ENCODE results near the gene TMEM51. TPM values are rescaled to one million over a fixed set of nuclear protein-coding genes. Genes with fewer than 3 reads are reported as not detected.

TMEM51 gene
- total and polyA plus RNA-seq, 2 of the 4 experiments (the other 2 are of a cell fraction) = 2.7 to 10.2 TPM

DNA sequence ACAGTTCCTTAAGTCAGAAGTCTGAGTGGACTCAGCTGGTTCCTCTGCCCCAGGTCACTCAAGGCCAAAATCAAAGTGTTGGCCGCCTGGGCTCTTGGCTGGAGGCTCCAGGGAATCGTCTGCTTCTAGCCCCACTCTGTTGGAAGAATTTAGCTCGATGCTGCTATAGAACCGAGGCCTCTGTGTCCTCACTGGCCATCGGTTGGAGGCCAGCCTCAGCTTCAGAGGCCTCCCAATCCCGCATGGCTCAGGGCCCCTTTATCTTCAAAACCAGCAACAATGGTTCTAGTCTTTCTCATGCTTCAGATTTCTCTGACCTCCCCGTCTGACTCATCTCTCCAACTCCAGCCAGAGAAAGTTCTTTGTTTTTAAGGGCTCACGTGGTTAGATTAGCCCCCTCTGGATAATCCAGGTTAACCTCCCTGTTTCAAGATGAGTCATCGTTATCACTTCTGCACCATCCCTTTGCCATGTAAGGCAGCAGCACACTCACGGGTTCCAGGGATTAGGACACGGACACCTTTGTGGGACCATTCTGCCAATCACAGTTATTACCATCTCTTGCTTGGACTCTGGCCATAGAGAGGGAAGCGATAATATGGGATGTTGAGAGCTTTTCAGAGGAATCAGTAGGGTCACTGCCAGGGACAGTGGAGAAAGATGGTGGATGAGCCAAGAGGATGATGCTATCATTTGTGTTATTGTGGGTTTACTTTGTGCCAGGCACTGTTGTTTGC, 107.0 kb downstream of the TMEM51 start (continued):
- no peak for TF ChIP-seq RFX5 (IDR thresholded peaks at IDR 0.05; ENCODE audit: low read depth, low read length)

DNA sequence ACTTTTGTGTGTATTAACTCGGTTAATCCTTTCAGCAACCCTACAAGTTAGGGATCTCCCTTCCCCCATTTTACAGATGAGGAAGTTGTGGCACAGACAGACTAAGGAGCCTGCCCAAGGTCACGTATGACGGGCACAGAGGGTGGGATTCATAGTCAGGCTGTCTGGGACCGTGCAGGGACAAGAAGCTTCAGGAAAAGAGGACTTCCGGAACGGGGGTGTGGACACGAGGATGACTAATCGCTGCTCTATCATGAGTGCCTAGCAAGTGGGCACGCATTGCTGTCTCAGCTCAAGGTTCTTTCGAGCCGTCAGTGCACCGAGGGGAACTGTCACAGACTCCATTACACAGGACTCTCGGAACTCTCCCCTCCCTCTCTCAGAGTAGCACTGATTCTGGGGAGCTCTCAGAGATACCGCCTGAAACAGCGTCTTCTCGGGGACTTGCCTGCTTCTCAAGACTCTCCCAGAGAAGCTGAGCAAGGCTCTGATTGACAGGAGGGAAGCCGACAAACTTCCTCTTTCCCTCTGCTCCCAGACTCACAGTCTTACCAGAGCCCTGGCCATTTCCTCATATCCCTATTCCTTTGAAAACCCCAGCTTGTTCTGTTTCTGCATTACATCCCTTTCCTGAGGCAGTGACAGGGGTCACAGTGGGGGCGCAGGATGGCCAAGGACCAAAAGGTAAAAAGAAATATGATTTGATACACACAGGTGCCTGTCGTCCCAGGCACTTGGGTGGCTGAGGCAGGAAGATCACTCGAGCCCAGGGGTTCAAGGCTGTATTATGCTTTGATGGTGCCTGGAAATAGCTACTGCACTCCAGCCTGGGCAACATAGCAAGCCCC, 107.8 kb downstream of the TMEM51 start:
- Histone ChIP-seq H4K91ac (ENCODE audit: insufficient read depth, low read depth, low read length) (no peak overlapping the region), H3K4me1 (ENCODE audit: control insufficient read depth, insufficient read depth, low read length) (peaks cover 3% of the 10 kb centered on the region; the same call in 1 of the 2 replicates), H4K8ac (ENCODE audit: low read depth in 2 of 2, low read length in 2 of 2) (no peak overlapping the region), H3K4me3 (ENCODE audit: insufficient read depth, low read depth, low read length) (no peak overlapping the region), H2BK20ac (ENCODE audit: low read depth, low read length) (no peak overlapping the region), H3K9me1 (ENCODE audit: insufficient read depth, low read length) (peaks cover 5% of the 10 kb centered on the region; the same call in 1 of the 2 replicates), H2AK5ac (ENCODE audit: low read depth, low read length) (no peak overlapping the region; the same call in 1 of the 2 replicates), H3K4me2 (ENCODE audit: low read depth, low read length) (no peak overlapping the region), H3K36me3 (ENCODE audit: control insufficient read depth, insufficient read depth, low read length) (no peaks in the 10 kb centered on the region), H3K27ac (ENCODE audit: insufficient read depth, low read length) (no peak overlapping the region), H2BK5ac (ENCODE audit: low read depth, low read length, poor library complexity, severe bottlenecking) (no peak overlapping the region), H4K20me1 (ENCODE audit: insufficient read depth, low read length) (no peaks in the 10 kb centered on the region), H4K5ac (ENCODE audit: low read depth, low read length) (no peak overlapping the region), H3K9ac (ENCODE audit: low read depth, low read length) (no peak overlapping the region), H3K4ac (ENCODE audit: low read depth, low read length) (no peak overlapping the region), H3K27me3 (ENCODE audit: control insufficient read depth, insufficient read depth, low read length) (no peaks in the 10 kb centered on the region; the same call in none of the 2 replicates), H3K14ac (replicated peaks; ENCODE audit: low read depth, low read length) (no peak overlapping the region), H2BK120ac (ENCODE audit: low read depth, low read length) (no peak overlapping the region), H3K18ac (ENCODE audit: low read depth, low read length) (no peak overlapping the region), H2BK15ac (ENCODE audit: low read depth, low read length) (no peak overlapping the region), H3K9me3 (ENCODE audit: control insufficient read depth, insufficient read depth, low read length) (no peaks in the 10 kb centered on the region), H3K79me1 (ENCODE audit: low read depth in 1 of 2, low read length in 2 of 2) (no peaks in the 10 kb centered on the region), H2AK9ac (replicated peaks; ENCODE audit: low read depth, low read length, poor library complexity) (no peak overlapping the region), H3K23ac (ENCODE audit: low read depth, low read length) (no peak overlapping the region), H3K56ac (ENCODE audit: extremely low read depth, insufficient read depth, low read length) (no peak overlapping the region), H2AFZ (replicated peaks; ENCODE audit: low read length, poor library complexity) (no peak overlapping the region)
- in situ Hi-C loops (cut with MboI; ENCODE audit: low sequenced_read_pairs) (no loop called here), dilution Hi-C loops (cut with HindIII; ENCODE audit: low sequenced_read_pairs, unreplicated experiment) (no loop called here), intact Hi-C loops (cut with micrococcal nuclease) (no loop called here)
- CTCF ChIA-PET = interaction anchor here (0.6 kb wide), 1 partner anchor 69 kb away, joined by 4 read pairs; no protein-coding TSS in a partner anchor
- DNase-seq (no peak), ATAC-seq (ENCODE audit: low read depth) (no peak)
- no TSS peak for BruUV-seq (replicated peaks)
- POLR2A ChIA-PET (ENCODE audit: unreplicated experiment) = no interaction called here
- WGBS, 2 experiments (ENCODE audit: extremely low coverage in 2 of 2, insufficient read length in 1 of 2) = 78% methylated on average over 5 of the region's 20 CpGs; no CpG with 5 or more reads in 1 of the 2 experiments
- TF ChIP-seq, protein P1, sequence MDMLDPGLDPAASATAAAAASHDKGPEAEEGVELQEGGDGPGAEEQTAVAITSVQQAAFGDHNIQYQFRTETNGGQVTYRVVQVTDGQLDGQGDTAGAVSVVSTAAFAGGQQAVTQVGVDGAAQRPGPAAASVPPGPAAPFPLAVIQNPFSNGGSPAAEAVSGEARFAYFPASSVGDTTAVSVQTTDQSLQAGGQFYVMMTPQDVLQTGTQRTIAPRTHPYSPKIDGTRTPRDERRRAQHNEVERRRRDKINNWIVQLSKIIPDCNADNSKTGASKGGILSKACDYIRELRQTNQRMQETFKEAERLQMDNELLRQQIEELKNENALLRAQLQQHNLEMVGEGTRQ (IDR thresholded peaks at IDR 0.05; ENCODE audit: low read depth, low read length) = no peak
- TF ChIP-seq, protein P2, sequence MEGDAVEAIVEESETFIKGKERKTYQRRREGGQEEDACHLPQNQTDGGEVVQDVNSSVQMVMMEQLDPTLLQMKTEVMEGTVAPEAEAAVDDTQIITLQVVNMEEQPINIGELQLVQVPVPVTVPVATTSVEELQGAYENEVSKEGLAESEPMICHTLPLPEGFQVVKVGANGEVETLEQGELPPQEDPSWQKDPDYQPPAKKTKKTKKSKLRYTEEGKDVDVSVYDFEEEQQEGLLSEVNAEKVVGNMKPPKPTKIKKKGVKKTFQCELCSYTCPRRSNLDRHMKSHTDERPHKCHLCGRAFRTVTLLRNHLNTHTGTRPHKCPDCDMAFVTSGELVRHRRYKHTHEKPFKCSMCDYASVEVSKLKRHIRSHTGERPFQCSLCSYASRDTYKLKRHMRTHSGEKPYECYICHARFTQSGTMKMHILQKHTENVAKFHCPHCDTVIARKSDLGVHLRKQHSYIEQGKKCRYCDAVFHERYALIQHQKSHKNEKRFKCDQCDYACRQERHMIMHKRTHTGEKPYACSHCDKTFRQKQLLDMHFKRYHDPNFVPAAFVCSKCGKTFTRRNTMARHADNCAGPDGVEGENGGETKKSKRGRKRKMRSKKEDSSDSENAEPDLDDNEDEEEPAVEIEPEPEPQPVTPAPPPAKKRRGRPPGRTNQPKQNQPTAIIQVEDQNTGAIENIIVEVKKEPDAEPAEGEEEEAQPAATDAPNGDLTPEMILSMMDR (conservative IDR thresholded peaks at IDR 0.05; ENCODE audit: low read depth, low read length) = no peak
- TF ChIP-seq RCOR1 (IDR thresholded peaks at IDR 0.05; ENCODE audit: insufficient replicate concordance, low read length) (no peak), SMC3 (IDR thresholded peaks at IDR 0.05; ENCODE audit: low read depth, low read length) (no peak), FOS (IDR thresholded peaks at IDR 0.05; ENCODE audit: low read depth, low read length) (no peak), BHLHE40 (IDR thresholded peaks at IDR 0.05; ENCODE audit: low read depth, low read length) (no peak), NFE2L2 (IDR thresholded peaks at IDR 0.05; ENCODE audit: low read depth, low read length) (no peak), MAZ (IDR thresholded peaks at IDR 0.05; ENCODE audit: borderline replicate concordance, low read depth, low read length) (no peak), CHD1 (IDR thresholded peaks at IDR 0.05; ENCODE audit: low read depth, low read length) (no peak), POLR2A (IDR thresholded peaks at IDR 0.05; ENCODE audit: low read depth, low read length) (no peak), RFX5 (IDR thresholded peaks at IDR 0.05; ENCODE audit: low read depth, low read length) (no peak), RAD21 (IDR thresholded peaks at IDR 0.05; ENCODE audit: low read length) (no peak)

Data from IMR-90 (cell line).